ENCODE data around the gene SMCO3. TPM values are rescaled to one million over a fixed set of nuclear protein-coding genes. Genes with fewer than 3 reads are reported as not detected.

Gene SMCO3
- total RNA-seq, 1 experiment from 2014 or later = not detected

GRCh38 chr12:14824012-14824634 is 10.1 kb upstream of the SMCO3 start:
- no peaks in the 10 kb centered on the region for H3K9me3 ChIP-seq (ENCODE audit: control insufficient read depth in 1 of 2, insufficient read depth in 1 of 2, low read depth in 1 of 2, low read length in 2 of 2)
- intact Hi-C loops (cut with micrococcal nuclease) = no loop called here
- no peaks in the 10 kb centered on the region for H3K4me1 ChIP-seq (ENCODE audit: control insufficient read depth in 1 of 2, insufficient read depth in 2 of 2, low read length in 2 of 2)
- no peaks in the 10 kb centered on the region; the same call in 1 of the 2 replicates for H3K79me2 ChIP-seq (ENCODE audit: insufficient read depth, low read length)
- H3K27me3 ChIP-seq (ENCODE audit: insufficient read depth, low read length) = no peaks in the 10 kb centered on the region
- no peak overlapping the region for H3K9ac ChIP-seq (ENCODE audit: low read length)
- RAD21 ChIA-PET (ENCODE audit: low non-redundant PET in 1 of 2, low total read pairs in 2 of 2, uncharacterized antibody in 2 of 2, unreplicated experiment in 2 of 2) = no interaction called here
- DNase-seq (ENCODE audit: low read depth, low spot score) (no peak), ATAC-seq (no peak)
- H2AFZ ChIP-seq (ENCODE audit: low read depth, low read length, poor library complexity, severe bottlenecking) = no peak overlapping the region
- POLR2A ChIA-PET = no interaction called here
- no peak overlapping the region for H3K27ac ChIP-seq (ENCODE audit: low read depth, low read length)
- H4K20me1 ChIP-seq (ENCODE audit: insufficient read depth) = no peaks in the 10 kb centered on the region
- no peaks in the 10 kb centered on the region for H3K36me3 ChIP-seq (ENCODE audit: control insufficient read depth in 1 of 2, insufficient read depth in 2 of 2, low read length in 2 of 2)
- no peak overlapping the region for H3K4me3 ChIP-seq (replicated peaks in 1 of 2; ENCODE audit: low read depth in 1 of 2, low read length in 2 of 2)
- no TSS peak for BruUV-seq (replicated peaks)
- CTCF ChIA-PET = no interaction called here
- H3K4me2 ChIP-seq (ENCODE audit: low read length) = no peak overlapping the region
- TF ChIP-seq TCF7L2 (IDR thresholded peaks at IDR 0.05; ENCODE audit: borderline replicate concordance, extremely low read depth, insufficient read depth, insufficient read length) = no peak
- TF ChIP-seq POLR2AphosphoS5 (IDR thresholded peaks at IDR 0.05; ENCODE audit: low read depth, low read length) = no peak
- no peak for TF ChIP-seq EZH2 (IDR thresholded peaks at IDR 0.05)
- TF ChIP-seq ZFX (IDR thresholded peaks at IDR 0.05) = no peak
- TF ChIP-seq CBX3 (IDR thresholded peaks at IDR 0.05; ENCODE audit: low read depth) = no peak
- no peak for TF ChIP-seq REST (IDR thresholded peaks at IDR 0.05; ENCODE audit: low read depth)
- TF ChIP-seq CTCF (IDR thresholded peaks at IDR 0.05 in 2 of 3, conservative IDR thresholded peaks at IDR 0.05 in 1 of 3; ENCODE audit: borderline replicate concordance in 1 of 3, insufficient read depth in 1 of 3, low read depth in 2 of 3, low read length in 2 of 3) = no peak
- TF ChIP-seq YY1 (IDR thresholded peaks at IDR 0.05; ENCODE audit: extremely low read depth, insufficient replicate concordance, low read depth, low read length) = no peak
- TF ChIP-seq EGR1 (IDR thresholded peaks at IDR 0.05; ENCODE audit: low read depth) = no peak
- no peak for TF ChIP-seq FOSL1 (IDR thresholded peaks at IDR 0.05; ENCODE audit: low read depth)
- no peak for TF ChIP-seq SRF (IDR thresholded peaks at IDR 0.05; ENCODE audit: low read depth)
- no peak for TF ChIP-seq SP1 (IDR thresholded peaks at IDR 0.05; ENCODE audit: low read depth)
- TF ChIP-seq POLR2A (IDR thresholded peaks at IDR 0.05; ENCODE audit: borderline replicate concordance, extremely low read depth, insufficient read depth, insufficient read length) = no peak
- no peak for TF ChIP-seq ZNF274 (IDR thresholded peaks at IDR 0.05; ENCODE audit: low read depth, low read length)
- H3K9me2 ChIP-seq (ENCODE audit: insufficient read depth) = no peaks in the 10 kb centered on the region
